Right lobe of liver (tissue), 4 donors: ENCODE results near the gene RIMBP2.

Source experiments
- CTCF ChIP-seq, 4 donors: fragments of 200-600 bp in 3 of 4; fragments of 450-650 bp in 1 of 4; IDR thresholded peaks; one replicate each; pipeline versions ENCODE4 v1.5.1 to v1.8.0; 2016 to 2022; ENCODE audit warnings: antibody characterized with exemption in 4 of 4, mild to moderate bottlenecking in 2 of 4
- POLR2A ChIP-seq: fragments of 450-650 bp; IDR thresholded peaks from one replicate; pipeline ENCODE4 v1.6.1; 2017; ENCODE audit warnings: antibody characterized with exemption, mild to moderate bottlenecking
- donor health status: DM: no; HTN: no; CAD: no.
- donor health status: DM: no; HTN: no; CAD: no.
- donor health status: DM: no; HTN: yes; CAD: no.

- TF ChIP-seq POLR2A (no peak), CTCF (IDR thresholded peaks at IDR 0.05) (no peak)
These were observed 96.6 kb downstream of the RIMBP2 start for GRCh38 chr12:130619385-130620001.
